MM.1S (cell line): ENCODE results near the gene TAF1B.

ENCODE experiments used
- CTCF ChIP-seq: fragments of 300-600 bp; sonication (generic); IDR thresholded peaks from 2 replicates; pipeline ENCODE4 v1.5.1; 2016; ENCODE audit warnings: antibody characterized with exemption, low read length, mixed read lengths
- EZH2 ChIP-seq: fragments of 300-600 bp; sonication (generic); optimal IDR thresholded peaks from 2 replicates; pipeline ENCODE3; 2017; ENCODE audit warnings: low read depth, mild to moderate bottlenecking, antibody characterized with exemption, low read length, mixed read lengths
- EZH2phosphoT487 ChIP-seq: fragments of 300-600 bp; sonication (generic); IDR thresholded peaks from 2 replicates; pipeline ENCODE4 v1.6.1; 2018; ENCODE audit warnings: antibody characterized with exemption, low read length

- TF ChIP-seq CTCF = no peak
- TF ChIP-seq EZH2phosphoT487 = no peak
- no peak for TF ChIP-seq EZH2
Observed at GRCh38 chr2:9981655-9982054, 138.4 kb downstream of the TAF1B start.
